HL-60 (cell line): Measurements from ENCODE around the gene IGBP1.

Experiments
- CTCF ChIP-seq: IDR thresholded peaks from one replicate; pipeline ENCODE4 v1.5.1; 2011; ENCODE audit warnings: low read length, control low read depth, inconsistent platforms; ENCODE audit not compliant: insufficient read depth
- GABPA ChIP-seq: IDR thresholded peaks from 2 replicates; pipeline ENCODE4 v1.6.1; 2012; ENCODE audit warnings: low read depth
- POLR2AphosphoS5 ChIP-seq: IDR thresholded peaks from 2 replicates; pipeline ENCODE4 v1.6.1; 2012; ENCODE audit warnings: low read depth
- SPI1 ChIP-seq: IDR thresholded peaks from 2 replicates; pipeline ENCODE4 v1.6.1; 2012; ENCODE audit warnings: low read depth, mild to moderate bottlenecking, borderline replicate concordance
- TF ChIP-seq, protein P1 (sequence below): IDR thresholded peaks from 2 replicates; pipeline ENCODE4 v1.6.1; 2012; ENCODE audit warnings: low read depth; ENCODE audit not compliant: insufficient replicate concordance

- TF ChIP-seq CTCF (no peak), POLR2AphosphoS5 (no peak), GABPA (no peak), SPI1 (no peak)
- TF ChIP-seq, protein P1, sequence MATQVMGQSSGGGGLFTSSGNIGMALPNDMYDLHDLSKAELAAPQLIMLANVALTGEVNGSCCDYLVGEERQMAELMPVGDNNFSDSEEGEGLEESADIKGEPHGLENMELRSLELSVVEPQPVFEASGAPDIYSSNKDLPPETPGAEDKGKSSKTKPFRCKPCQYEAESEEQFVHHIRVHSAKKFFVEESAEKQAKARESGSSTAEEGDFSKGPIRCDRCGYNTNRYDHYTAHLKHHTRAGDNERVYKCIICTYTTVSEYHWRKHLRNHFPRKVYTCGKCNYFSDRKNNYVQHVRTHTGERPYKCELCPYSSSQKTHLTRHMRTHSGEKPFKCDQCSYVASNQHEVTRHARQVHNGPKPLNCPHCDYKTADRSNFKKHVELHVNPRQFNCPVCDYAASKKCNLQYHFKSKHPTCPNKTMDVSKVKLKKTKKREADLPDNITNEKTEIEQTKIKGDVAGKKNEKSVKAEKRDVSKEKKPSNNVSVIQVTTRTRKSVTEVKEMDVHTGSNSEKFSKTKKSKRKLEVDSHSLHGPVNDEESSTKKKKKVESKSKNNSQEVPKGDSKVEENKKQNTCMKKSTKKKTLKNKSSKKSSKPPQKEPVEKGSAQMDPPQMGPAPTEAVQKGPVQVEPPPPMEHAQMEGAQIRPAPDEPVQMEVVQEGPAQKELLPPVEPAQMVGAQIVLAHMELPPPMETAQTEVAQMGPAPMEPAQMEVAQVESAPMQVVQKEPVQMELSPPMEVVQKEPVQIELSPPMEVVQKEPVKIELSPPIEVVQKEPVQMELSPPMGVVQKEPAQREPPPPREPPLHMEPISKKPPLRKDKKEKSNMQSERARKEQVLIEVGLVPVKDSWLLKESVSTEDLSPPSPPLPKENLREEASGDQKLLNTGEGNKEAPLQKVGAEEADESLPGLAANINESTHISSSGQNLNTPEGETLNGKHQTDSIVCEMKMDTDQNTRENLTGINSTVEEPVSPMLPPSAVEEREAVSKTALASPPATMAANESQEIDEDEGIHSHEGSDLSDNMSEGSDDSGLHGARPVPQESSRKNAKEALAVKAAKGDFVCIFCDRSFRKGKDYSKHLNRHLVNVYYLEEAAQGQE, result no peak
Measured at GRCh38 chrX:70084592-70085240, 48.5 kb upstream of the IGBP1 start.
